Left lung (tissue), 10 donors: ENCODE data around the gene SEMA4A. TPM values are rescaled to one million over a fixed set of nuclear protein-coding genes. Genes with fewer than 3 reads are reported as not detected.
A peak's percentile ranks its signal among the peaks of the same experiment; 100 is the strongest.
"Not testable (repeated sequence)": the region's sequence is repeated elsewhere in the genome, so short reads cannot be mapped to it uniquely, and the experiment has no call there.

ENCODE experiments used
- ATAC-seq: fragments of 200-7000 bp; cut with Tn5 transposase; one replicate; pipeline ENCODE4 v1.9.1; 2020; ENCODE audit warnings: moderate library complexity
- DNase-seq, 4 donors: peaks; one replicate each; pipeline ENCODE4 v3.0.0-alpha.2; 2013 to 2020
- H3K27ac ChIP-seq, 2 donors: fragments of 200-600 bp; sonication (generic) in 1 of 2; one replicate each; pipeline versions ENCODE4 v1.5.0 to v1.8.0; 2020 to 2021
- H3K27me3 ChIP-seq, 2 donors: fragments of 200-600 bp; sonication (generic) in 1 of 2; one replicate each; pipeline versions ENCODE4 v1.5.0 to v1.8.0; 2020 to 2021
- H3K36me3 ChIP-seq, 2 donors: fragments of 200-600 bp; sonication (generic) in 1 of 2; one replicate each; pipeline versions ENCODE4 v1.5.0 to v1.8.0; 2020 to 2021
- H3K4me1 ChIP-seq, 2 donors: fragments of 200-600 bp; one replicate each; pipeline ENCODE4 v1.8.0; 2021
- H3K4me3 ChIP-seq, 2 donors: fragments of 200-600 bp; sonication (generic) in 1 of 2; one replicate each; pipeline versions ENCODE4 v1.5.0 to v1.8.0; 2020 to 2021; ENCODE audit warnings: mild to moderate bottlenecking in 1 of 2
- H3K9me3 ChIP-seq, 2 donors: fragments of 200-600 bp; sonication (generic) in 1 of 2; one replicate each; pipeline versions ENCODE4 v1.5.0 to v1.8.0; 2020 to 2021
- intact Hi-C, 2 donors: fragments of 100-400 bp; cut with DNase I; formaldehyde crosslinking; loops; one replicate each; pipeline versions ENCODE4 v1.11.2 to v1.14.2; 2022
- polyA plus RNA-seq, 6 donors: library from polyadenylated mRNA; unstranded; fragments of 120-200 nt; gene quantifications; one replicate each; pipeline ENCODE4 v1.2.1, GENCODE V29; 2013; ENCODE audit not compliant: insufficient read length in 6 of 6
- total RNA-seq, 2 donors: library from RNA; stranded (reverse); fragmentation: NEBNext Ultra II Directional; extraction: Animal tissue kit (Norgen Biotek cat#: 25700); gene quantifications; one replicate each; pipeline ENCODE4 v1.2.1, GENCODE V29; 2021
- TF ChIP-seq, protein P1 (sequence below), 2 donors: fragments of 200-600 bp; sonication (generic) in 1 of 2; IDR thresholded peaks; one replicate each; pipeline versions ENCODE4 v1.5.0 to v1.8.0; 2021; ENCODE audit warnings: antibody characterized with exemption in 2 of 2
- donor health status: DM: no; HTN: yes; CAD: no.
- donor health status: DM: no; HTN: no; CAD: no.

SEMA4A gene
- total and polyA plus RNA-seq, 8 donors = 18.3 to 41.3 (median 25.2) TPM

DNA sequence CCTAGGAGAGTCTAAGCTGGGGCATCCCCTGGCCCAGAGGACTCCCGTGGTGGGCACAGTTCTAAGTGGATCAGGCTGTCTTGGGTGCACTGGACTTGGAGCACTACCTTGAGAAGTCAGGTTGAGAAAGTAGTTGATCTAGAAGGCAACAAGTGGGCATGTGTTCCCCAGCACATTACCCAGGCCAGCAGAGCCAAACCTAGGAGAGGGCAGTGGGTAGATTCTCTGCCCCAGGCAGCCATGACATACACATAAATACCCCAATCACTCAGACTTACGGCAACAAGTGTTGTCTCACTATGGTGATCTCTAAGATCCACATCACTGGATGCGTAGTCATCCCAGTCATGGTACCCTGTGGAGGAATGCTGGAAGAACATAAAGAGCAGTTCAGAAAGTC, 57.9 kb downstream of the SEMA4A start:
- intact Hi-C loops = no loop called here
- ATAC-seq = no peak
- Histone ChIP-seq H3K9me3 (no peaks in the 10 kb centered on the region), H3K4me3 (no peak overlapping the region), H3K27me3 (no peaks in the 10 kb centered on the region), H3K36me3 (peaks cover 0 to 63% of the 10 kb centered on the region in 2 donors), H3K27ac (no peak overlapping the region), H3K4me1 (peaks cover 6 to 34% of the 10 kb centered on the region in 2 donors)
- no peak for DNase-seq
- TF ChIP-seq, protein P1, sequence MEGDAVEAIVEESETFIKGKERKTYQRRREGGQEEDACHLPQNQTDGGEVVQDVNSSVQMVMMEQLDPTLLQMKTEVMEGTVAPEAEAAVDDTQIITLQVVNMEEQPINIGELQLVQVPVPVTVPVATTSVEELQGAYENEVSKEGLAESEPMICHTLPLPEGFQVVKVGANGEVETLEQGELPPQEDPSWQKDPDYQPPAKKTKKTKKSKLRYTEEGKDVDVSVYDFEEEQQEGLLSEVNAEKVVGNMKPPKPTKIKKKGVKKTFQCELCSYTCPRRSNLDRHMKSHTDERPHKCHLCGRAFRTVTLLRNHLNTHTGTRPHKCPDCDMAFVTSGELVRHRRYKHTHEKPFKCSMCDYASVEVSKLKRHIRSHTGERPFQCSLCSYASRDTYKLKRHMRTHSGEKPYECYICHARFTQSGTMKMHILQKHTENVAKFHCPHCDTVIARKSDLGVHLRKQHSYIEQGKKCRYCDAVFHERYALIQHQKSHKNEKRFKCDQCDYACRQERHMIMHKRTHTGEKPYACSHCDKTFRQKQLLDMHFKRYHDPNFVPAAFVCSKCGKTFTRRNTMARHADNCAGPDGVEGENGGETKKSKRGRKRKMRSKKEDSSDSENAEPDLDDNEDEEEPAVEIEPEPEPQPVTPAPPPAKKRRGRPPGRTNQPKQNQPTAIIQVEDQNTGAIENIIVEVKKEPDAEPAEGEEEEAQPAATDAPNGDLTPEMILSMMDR (IDR thresholded peaks at IDR 0.05) = no peak

DNA sequence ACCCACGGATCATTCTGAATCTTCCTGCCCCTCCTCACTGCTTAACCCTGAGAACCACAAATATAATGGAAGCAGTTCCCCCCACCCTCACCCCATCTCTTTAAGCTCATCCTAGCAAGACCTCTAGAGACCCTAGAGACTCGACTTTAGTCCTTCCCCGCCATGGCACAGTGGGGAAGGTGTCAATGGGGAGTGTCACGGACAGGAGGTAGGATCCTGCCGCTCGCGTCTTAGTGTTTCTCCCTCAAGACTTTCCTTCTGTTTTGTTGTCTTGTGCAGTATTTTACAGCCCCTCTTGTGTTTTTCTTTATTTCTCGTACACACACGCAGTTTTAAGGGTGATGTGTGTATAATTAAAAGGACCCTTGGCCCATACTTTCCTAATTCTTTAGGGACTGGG, 58.7 kb downstream of the SEMA4A start:
- intact Hi-C loops = no loop called here
- H3K4me3 ChIP-seq = peak overlapping the region in 1 of 2 donors; percentile 67

DNA sequence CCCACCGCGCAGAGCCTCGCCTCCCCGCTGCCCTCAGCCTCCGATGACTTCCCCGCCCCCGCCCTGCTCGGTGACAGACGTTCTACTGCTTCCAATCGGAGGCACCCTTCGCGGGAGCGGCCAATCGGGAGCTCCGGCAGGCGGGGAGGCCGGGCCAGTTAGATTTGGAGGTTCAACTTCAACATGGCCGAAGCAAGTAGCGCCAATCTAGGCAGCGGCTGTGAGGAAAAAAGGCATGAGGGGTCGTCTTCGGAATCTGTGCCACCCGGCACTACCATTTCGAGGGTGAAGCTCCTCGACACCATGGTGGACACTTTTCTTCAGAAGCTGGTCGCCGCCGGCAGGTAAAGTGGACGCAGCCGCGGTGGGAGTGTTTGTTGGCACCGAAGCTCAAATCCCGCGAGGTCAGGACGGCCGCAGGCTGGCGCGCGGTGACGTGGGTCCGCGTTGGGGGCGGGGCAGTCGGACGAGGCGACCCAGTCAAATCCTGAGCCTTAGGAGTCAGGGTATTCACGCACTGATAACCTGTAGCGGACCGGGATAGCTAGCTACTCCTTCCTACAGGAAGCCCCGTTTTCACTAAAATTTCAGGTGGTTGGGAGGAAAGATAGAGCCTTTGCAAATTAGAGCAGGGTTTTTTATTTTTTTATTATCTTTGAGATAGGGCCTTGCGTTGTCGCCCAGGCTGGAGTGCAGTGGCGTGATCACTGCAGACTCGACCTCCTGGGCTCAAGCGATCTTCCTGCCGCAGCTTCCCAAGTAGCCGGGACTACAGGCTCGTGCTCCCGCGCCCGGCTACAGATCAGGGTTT, 59.7 kb downstream of the SEMA4A start, which contains the start of gene PMF1:
PMF1 (plus strand) TSS at position 175 of the 811 bp plus-strand sequence; CDS start at position 184, 9 bp downstream.
- intact Hi-C loops = no loop called here

More for the DNA sequence above, 58.7 kb downstream of the SEMA4A start:
- peaks cover 0 to 54% of the 10 kb centered on the region in 2 donors for H3K36me3 ChIP-seq
- H3K27me3 ChIP-seq = no peaks in the 10 kb centered on the region
- DNase-seq (no peak), ATAC-seq (no peak)
- H3K27ac ChIP-seq = peak overlapping the region; percentile 94 to 98
- peaks cover 6 to 43% of the 10 kb centered on the region in 2 donors for H3K4me1 ChIP-seq
- H3K9me3 ChIP-seq = no peaks in the 10 kb centered on the region
- TF ChIP-seq, protein P1 (IDR thresholded peaks at IDR 0.05) = no peak

DNA sequence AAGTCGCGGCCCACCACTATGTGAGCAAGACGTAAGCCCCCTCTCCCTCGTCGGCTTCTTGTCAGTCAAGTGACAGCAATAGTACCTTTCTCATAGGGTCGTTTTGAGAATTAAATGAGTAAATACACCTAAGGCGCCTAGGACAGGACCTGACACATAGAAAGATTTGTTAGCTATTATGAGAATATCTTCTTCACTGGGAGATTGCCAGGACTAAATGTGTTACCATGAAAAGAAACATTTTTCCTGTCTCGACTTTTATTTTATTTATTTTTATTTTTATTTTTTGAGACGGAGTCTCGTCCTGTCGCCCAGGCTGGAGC, 60.2 kb downstream of the SEMA4A start:
- DNase-seq = no peak
- peak overlapping the region; percentile 94 to 98 for H3K27ac ChIP-seq
- no peak for ATAC-seq
- peak overlapping the region; percentile 62 to 67 for H3K4me3 ChIP-seq
- peaks cover 0 to 40% of the 10 kb centered on the region in 2 donors for H3K36me3 ChIP-seq
- H3K4me1 ChIP-seq = peaks cover 18 to 57% of the 10 kb centered on the region in 2 donors
- TF ChIP-seq, protein P1 (IDR thresholded peaks at IDR 0.05) = no peak
- H3K9me3 ChIP-seq = no peaks in the 10 kb centered on the region
- H3K27me3 ChIP-seq = no peaks in the 10 kb centered on the region
- intact Hi-C loops = no loop called here

More for the DNA sequence above, 59.7 kb downstream of the SEMA4A start, which contains the start of gene PMF1:
- peak; percentile 97 to 98 (median 97) for DNase-seq
- ATAC-seq = peak; percentile 98
- H3K4me3 ChIP-seq = peak within 1 kb of the TSS; percentile 62 to 67
- TF ChIP-seq, protein P1 (IDR thresholded peaks at IDR 0.05) = no peak
- H3K27ac ChIP-seq = peak within 1 kb of the TSS; percentile 94 to 98
- H3K4me1 ChIP-seq = peaks cover 14 to 52% of the 10 kb centered on the region in 2 donors
- no peaks in the 10 kb centered on the region for H3K9me3 ChIP-seq
- no peaks in the 10 kb centered on the region for H3K27me3 ChIP-seq
- H3K36me3 ChIP-seq = peaks cover 0 to 45% of the 10 kb centered on the region in 2 donors

DNA sequence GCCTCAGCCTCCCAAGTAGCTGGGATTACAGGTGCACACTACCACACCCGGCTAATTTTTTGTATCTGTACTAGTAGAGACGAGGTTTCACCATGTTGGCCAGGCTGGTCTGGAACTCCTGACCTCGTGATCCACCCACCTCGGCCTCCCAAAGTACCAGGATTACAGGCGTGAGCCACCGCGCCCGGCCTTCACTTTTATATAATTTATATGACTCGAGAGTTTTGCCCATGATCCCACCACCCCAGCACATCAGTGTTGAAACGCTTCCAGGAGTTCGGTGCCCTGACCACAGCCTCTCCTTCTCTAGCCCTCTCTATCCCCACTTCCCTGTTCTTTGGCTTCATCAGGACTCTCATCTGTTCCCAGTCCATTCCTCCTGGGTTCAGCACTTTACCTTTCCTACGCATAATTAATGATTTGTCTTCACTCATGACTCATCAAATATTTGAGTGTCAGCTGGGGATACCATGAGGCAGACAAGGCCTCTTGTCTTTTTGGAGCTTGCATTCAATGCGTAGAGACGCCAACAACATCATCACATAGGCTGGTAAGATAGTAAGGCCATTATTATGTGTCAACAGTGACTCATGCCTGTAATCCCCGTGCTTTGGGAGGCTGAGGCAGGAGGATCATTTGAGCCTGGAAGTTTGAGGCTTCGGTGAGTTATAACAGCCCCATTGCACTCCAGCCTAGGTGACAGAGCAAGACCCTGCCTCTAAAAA, 60.8 kb downstream of the SEMA4A start:
- no peaks in the 10 kb centered on the region for H3K27me3 ChIP-seq
- intact Hi-C loops = no loop called here
- TF ChIP-seq, protein P1 (IDR thresholded peaks at IDR 0.05) = no peak
- peaks cover 0 to 34% of the 10 kb centered on the region in 2 donors for H3K36me3 ChIP-seq
- peaks cover 18 to 63% of the 10 kb centered on the region in 2 donors for H3K4me1 ChIP-seq
- no peak for ATAC-seq
- no peak for DNase-seq
- H3K4me3 ChIP-seq = peak overlapping the region; percentile 62 to 67
- H3K27ac ChIP-seq = peak overlapping the region in 1 of 2 donors; percentile 98
- no peaks in the 10 kb centered on the region for H3K9me3 ChIP-seq

DNA sequence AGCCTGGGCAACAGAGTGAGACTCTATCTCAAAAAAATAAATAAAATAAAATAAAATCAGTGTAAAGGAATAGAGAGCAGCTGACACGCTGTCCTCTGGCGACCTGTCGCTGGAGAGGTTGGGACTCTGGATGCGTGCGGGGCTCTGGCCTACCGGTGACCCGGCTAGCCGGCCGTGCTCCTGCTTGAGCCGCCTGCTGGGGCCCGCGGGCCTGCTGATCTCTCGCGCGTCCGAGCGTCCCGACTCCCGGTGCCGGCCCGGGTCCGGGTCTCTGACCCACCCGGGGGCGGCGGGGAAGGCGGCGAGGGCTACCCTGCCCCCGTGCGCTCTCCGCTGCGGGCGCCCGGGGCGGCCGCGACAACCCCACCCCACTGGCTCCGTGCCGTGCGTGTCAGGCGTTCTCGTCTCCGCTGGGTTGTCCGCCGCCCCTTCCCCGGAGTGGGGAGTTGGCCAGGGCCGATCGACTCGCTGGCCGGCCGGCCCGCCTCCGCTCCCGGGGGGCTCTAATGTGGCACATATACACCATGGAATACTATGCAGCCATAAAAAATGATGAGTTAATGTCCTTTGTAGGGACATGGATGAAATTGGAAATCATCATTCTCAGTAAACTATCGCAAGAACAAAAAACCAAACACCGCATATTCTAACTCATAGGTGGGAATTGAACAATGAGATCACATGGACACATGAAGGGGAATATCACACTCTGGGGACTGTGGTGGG, 63.1 kb downstream of the SEMA4A start:
- DNase-seq = peak in 1 of 4 donors; percentile 78
- intact Hi-C loops = not testable (repeated sequence)

More for the DNA sequence above, 63.1 kb downstream of the SEMA4A start:
- Histone ChIP-seq H3K4me1 (peaks cover 18 to 68% of the 10 kb centered on the region in 2 donors), H3K36me3 (peaks cover 0 to 27% of the 10 kb centered on the region in 2 donors), H3K27ac (peak overlapping the region in 1 of 2 donors; percentile 86)
- H3K4me3 ChIP-seq, H3K9me3 ChIP-seq, H3K27me3 ChIP-seq, ATAC-seq: not testable (repeated sequence)
